Measurements from ENCODE around the gene TSC22D1.
A peak's percentile ranks its signal among the peaks of the same experiment; 100 is the strongest.

Gene TSC22D1

DNA sequence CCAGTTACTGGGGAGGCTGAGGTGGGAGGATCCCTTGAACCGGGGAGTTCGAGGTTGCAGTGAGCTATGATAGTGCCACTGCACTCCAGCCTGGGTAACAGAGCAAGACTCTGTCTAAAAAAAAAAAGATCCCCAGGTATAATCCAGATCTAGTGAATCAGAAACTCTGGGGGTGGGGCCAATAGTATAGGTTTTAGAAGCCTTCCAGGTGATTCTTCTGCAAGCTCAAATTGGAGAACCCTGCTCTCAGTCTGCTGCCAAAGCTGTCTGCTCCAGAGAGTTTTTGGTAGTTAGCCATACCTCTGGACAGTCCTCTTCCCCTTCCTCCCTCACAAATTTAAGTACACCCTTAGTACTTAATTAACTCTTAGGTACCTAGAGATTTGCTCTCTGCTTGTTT, 174.6 kb downstream of the TSC22D1 start:
- DNase-seq: no peak

DNA sequence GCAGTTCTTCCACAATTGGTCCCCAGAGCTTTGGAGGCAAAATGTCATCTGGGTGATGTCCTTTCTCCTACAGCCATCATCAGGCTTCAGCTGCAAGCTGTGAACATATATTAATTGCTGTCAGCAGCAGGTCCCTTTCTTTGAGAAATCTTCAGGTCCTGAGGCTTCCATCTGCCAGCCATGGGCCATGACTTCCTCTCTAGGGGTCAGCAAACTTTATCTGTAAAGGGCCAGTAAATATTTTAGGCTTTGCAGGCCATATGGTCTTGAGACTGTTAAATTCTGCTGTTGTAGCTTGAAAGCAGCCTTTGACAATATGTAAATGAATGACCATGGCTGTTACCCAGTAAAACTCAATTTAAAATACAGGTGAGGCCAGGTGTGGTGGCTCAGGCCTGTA, 175.4 kb downstream of the TSC22D1 start:
- DNase-seq: no peak

DNA sequence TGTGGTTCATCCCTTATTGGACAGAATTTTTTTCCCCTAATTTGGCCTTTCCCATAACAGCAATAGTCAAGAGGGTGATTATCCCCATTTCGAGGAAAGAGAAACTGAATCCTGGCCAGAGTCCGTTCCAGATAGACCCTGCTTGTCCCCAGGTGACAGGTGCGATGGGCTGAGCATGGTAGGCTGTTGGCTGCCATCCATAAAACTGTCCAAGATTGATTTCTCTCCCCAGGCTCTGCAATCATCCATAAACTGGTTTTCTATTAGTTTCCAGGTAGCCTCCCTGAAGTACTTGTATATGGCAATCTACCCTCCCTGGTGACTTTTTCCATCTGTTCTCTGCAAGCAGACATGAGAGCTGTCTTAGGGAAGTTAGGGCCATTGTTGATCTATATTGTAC, 177.1 kb downstream of the TSC22D1 start:
- peak; percentile 82 for DNase-seq

DNA sequence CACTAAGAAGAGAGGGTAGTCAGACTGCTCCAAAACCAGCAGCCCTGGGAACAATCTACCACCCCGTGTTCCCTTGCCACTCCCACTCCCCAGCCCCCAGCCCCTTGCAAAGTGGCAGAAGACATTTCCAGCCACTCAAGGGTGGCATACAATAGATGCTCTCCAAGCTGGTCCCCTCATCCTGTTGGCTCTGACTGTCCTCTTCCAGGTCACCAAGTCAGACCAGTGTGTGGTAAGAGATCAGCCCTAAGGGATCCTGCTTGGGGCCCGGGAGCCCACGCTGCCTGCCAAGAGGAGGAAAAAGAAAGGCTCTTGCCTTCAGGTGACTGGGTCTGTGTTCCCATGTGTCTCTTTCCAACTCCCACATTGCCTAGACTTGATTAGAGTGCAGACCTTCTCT, 177.5 kb downstream of the TSC22D1 start:
- no peak for DNase-seq

DNA sequence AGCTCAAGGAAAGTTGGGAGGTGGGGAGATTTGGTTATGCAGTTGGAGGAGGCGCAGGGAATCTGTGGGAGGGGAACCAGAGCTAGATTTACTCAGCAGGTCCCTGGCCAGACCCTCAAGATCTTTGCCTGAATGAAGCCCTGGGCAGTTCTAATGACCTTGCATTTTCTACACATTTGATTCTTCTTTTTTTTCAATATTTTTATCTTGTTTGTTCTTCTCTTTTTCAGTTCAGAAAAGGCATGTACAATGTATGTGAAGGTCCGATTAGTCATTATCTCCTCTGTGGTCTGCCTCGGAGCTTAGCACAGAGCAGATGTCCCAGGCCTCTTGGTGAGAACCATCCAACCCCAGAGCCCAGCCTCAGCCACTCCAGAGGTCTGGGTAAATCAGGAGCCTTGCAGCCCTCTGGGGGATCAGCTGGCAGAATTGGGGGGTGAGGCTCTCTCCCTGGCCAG, 178.3 kb downstream of the TSC22D1 start:
- no peak for DNase-seq

DNA sequence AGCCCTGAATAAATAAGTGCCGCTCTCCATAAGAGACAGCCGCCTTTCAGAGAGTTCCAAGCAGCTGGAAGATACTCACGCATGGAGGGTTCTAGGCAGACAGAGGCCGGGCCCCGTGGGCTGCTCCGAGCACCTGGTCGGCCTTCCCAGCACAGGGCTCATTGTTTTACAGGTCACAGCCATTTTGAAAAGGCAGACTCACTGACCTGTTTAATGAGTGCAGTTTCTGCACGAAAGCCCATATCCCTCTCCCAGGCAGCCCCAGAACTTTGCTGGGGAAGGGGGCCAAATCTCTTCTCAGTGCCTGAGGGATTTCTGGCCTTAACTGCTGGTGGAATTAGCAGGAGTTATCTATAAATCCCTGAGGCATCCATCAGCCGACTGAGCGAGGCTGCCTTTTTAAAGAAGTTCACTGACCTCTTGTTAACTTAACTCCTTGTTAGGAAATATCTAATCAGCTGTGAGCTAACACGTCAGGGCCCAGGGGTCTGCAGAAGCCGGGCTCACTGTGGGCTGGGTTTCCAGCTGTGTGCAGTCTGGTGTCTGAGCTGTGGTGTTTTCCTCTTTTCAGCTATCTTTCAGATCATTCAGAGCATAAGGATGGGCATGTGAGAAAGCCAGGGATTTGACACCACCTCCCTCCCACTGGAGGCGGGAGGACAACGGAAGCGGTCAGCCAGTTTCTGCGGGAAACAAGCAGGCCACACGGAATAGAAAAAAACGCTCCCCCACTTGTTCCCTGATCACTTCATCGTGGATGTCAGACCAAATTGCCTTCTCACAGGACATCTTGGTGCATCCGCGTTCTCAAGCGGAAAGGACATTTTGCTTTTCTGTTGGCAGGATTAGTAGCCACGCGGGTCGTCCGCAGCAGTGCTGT, 179.2 kb downstream of the TSC22D1 start:
- DNase-seq: peak; percentile 51

DNA sequence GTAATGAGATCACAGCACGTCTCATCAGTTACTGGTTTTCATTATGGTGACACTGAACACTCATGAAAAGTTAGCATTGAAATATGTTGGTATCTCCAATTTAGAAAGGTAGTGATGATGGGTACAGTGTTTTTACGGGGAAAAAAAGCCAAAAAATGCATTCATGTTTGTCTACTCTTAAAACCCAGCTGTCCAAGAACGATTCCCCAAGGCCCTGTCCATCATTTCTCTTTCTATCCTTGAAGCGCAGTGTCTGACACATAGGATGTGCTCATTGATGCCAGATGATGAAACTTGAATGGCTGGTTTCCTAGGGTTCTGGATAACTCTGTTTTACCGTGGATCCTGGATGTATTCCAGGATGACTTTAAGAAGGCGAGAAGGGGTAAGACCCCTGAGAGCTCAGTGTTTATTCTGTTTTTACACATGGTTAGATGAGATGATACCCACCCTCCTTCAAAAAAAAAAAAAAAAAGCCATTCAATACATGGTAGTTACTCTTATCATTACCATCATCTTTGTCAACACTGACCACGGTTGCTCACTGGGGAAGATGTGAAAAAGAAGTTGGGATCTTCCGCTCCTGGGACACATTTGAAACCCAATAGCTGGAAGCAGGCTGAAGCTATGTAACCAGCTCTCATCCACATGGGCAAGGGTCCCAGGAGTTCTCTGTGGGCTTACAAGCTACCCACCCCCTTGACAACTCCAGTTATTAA, 180.0 kb downstream of the TSC22D1 start:
- peak; percentile 44 for DNase-seq

DNA sequence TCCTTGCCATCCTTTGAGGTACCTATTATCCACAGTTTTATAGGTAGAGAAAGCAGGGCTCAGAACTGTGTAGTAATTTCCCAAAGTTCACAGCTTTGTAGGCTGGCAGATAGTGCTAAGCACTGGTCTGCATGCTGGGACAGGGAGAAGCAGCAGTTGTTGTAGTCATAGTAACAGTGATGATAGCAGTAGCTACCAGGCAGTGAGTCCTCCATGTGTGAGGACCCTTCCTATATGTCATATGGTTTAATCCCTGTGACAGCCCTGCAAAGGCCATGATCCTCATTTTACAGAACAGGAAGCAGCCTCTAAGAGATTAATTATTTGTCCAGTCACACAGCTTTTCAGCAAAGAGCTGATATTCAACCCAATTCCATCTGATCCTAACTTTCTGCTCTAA, 181.5 kb downstream of the TSC22D1 start:
- no peak for DNase-seq

DNA sequence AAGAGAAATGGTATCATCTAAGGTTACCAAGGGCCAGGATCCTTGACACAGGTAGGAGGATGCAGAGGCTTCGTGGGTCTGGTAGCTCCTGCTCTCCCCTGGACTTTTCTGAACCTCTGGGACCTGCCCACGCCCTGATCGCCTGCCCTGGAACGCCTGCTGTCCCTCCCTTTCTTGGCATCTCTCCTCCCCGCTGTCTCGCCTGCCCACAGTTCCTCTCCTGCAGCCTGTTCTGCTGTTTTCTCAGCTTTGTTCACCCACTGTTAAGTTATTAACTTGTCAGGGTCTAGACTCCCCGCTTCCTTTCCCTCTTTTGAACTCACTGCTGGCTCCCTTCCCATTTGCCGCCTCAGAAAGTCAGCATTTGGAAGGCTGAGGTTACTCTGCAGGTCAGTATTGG, 182.7 kb downstream of the TSC22D1 start:
- DNase-seq: no peak

DNA sequence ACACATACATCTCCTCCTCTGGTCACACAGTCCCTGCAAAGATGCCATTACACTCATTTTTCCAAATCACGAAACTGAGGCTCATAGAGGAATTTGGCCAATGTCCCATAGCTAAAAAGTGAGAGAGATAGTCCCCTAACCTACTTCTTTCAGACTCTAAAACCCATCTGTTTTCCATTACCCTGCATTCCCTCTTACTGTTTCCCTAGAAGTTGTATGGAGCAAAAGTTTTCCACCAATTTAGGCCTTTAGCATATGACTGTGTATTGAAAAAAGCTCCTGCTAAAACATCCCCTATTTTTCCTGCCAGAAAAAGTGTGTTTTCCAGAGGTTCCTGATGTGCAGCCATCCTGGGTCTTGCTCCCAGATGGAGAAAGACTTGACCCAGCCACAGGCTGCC, 186.3 kb downstream of the TSC22D1 start:
- DNase-seq: no peak

DNA sequence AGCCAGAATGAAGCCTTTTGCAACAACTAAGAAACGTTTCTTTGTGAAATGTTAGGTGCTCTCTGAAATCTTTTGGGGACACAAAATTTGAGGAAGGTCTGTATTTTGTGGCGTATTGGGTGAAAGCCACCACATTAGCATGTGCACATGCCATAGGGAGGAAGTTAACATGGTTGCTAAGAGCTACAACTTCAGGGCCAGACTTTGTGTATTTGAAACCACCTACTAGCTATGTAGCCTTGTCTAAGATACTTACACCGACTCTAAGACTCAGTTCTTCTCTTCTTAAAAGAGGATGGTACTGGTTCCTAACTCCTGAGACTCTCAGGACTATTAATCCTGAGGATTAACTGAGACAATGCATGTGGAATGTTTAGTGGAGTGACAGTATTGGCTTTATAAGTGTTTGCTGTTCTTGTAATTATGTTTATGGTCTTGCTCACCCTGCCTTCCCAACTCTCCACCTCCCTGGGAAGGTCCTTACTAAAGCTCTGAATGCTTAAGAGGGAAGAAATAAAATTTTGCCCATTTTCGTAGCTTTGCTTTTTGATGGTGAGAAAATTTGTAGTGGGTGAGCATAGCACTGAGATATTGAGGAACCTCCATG, 187.0 kb downstream of the TSC22D1 start:
- DNase-seq: no peak

DNA sequence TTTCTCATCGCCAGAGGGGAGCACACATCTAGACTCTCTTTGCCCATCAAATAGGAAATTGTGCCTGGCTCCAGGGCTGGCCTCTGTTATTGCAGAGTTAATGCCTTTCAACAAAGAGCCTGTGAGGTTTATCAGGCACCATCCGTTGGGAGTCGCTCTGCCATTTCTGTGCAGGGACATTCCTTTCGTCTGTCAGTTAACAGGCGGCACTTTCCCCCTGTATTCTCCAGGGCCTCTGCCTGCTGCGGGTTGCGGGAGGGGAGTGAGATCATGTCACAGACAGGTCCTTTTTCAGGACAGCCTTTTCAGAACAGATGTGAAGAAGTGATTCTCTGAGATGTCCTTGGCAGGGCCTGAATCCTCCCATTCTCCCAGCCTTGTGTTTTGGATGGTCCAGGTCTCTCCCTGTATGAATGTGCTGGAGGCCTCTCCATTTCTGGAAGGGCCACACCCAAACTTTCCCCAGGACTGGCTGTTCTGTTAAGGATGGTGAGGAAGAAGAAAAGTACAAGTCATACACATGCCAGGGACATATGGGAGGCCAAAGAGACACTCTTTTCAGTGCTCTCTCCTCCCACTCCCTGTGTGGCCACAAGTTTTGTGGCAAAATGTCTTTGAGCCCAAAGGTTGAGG, 187.6 kb downstream of the TSC22D1 start:
- no peak for DNase-seq

DNA sequence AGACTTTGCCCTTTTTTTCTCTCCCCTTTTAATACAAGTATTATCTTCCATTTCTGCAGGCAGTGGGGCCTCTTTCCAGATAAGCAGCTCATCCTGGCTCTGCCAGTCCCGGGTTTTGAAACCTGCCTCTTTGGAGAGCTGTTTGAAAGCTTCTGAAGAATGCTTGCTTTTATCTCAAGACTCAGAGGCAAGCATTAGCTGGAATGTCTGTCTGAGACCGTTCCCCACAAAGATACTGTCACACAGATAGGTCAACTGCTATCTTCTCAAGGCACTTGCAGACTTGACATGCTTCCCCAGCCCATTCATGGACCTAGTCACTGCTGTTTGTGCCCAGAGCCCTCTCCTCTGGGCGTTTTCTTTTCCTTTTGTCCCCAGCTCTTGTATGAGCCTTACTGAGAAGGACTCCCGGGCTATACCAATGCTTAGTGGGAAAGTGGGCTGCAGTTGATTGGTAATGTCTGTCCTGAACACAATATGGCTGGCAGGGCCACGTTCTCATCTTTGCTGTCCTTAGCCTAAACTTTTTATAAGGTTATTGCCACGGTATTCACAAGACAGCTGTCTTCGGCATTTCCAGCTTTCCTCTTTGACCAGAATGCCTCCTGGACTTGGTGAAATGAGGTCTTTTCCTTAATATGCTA, 189.1 kb downstream of the TSC22D1 start:
- DNase-seq: no peak

DNA sequence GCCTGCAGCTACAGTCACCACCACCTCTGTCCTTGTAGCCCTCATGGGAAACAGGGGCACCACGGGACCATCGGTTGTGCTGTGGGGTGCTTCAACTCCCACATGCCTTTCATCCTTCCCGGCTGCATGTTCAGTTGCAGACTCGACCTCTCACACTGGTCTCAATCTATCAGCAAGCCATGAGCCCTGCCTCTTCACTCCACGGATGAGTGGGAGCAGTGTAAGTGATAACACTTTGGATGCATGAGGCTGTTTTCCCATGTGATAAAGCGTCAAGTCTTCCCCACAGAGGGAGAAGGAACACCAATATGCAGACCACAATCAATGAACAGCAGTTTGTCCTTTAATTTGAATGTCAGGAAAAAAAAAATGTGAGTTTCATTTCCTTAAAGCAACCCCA, 190.3 kb downstream of the TSC22D1 start:
- no peak for DNase-seq

DNA sequence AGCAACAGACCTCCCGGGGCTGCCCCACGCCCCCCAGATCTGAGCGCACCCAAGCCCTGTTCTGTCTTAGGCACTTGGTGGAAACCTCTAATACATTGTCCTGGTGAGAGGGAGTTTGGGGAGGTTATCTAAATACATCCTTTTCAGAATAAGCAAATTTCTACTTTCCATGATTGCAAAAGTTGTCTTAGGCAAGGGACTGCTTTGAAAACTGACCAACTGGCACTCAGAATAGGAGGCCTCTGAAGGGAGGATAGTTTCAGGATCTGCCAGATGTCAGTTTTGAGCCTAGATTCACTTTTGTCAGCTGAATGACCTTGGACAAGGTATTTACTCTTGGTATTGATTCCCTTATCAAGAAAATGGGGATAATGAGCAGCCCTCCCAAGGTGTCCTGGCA, 190.7 kb downstream of the TSC22D1 start:
- DNase-seq: no peak

DNA sequence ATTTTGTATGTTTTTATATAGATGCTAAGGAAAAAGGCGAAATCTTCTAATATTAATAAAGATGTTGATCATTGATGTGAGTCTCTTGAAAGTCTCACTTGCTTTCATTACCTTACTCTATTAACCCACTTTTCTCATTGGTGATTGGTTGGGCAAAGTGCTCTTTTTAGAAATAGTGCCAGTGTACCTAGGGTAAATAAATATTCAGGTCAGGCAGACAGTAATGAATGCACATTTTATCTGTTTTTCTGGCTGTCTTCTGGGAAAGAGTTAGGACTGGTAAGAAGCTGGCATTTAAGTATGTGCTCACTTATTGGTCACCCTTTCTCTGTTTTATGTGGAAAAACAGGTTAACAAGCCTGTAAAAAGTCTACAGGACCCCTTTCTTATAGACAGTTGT, 191.4 kb downstream of the TSC22D1 start:
- DNase-seq: no peak

DNA sequence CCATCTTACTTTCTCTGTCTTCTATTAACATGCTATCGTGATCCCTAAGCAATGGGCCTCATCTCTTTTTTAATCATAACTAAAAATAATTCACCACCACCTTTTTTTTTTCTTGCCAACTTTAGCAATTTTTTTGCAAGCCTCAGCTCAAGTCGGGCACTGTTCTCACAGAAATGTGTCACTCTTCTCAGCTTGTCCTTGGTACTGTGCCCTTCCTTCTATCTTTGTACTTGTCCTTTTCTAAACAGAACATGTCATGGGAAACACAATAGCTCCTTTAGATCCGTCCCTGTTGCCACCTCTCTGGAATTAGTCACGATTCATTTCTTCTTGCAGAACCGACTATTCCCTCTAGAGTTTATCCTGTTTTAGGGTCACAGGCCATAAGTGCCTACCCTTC, 192.2 kb downstream of the TSC22D1 start:
- no peak for DNase-seq

DNA sequence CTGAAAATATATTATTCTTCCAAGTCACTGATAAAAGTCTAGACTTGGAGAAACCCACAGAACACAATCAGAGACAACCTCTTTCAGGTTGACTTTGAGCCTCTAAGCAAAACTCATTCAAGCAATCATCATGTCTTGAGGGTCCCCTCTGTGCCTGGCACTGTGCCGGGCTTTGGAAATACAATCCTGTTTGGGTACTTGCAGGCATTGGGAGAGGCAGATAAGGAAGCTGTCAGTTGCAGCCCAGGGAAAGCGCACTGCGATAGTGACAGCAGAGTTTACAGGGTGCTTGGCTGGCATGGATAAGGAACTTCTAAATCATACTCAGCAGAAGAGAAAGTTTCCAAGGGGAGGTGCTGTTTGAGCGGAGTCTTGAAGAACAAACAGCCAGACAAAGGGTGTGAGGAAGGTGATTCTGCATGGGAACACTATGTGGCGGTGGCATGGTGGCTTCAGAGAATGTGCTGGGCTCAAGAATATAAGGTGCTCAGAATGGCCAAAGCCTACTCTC, 193.4 kb downstream of the TSC22D1 start:
- no peak for DNase-seq

Data from NCI-H146 (cell line).